Memory B cell (primary cell): ENCODE data around the gene VPS39.

ENCODE experiments used
- ATAC-seq: fragments of 150-1000 bp; cut with Tn5 transposase; 2 replicates; pipeline ENCODE4 v1.10.0; 2021; ENCODE audit warnings: low read depth, mild to moderate bottlenecking, moderate library complexity
- DNase-seq, 2 donors: peaks; one replicate each; pipeline ENCODE4 v3.0.0; 2022; ENCODE audit warnings: low spot score in 2 of 2
- H3K27ac Mint-ChIP-seq: one replicate; pipeline ENCODE4 v1.8.0; 2022; ENCODE audit warnings: mild to moderate bottlenecking, moderate library complexity, mixed read lengths
- H3K27me3 Mint-ChIP-seq: one replicate; pipeline ENCODE4 v1.8.0; 2022; ENCODE audit warnings: mixed read lengths
- H3K36me3 Mint-ChIP-seq: one replicate; pipeline ENCODE4 v1.8.0; 2022; ENCODE audit warnings: mild to moderate bottlenecking, mixed read lengths
- H3K4me1 Mint-ChIP-seq: one replicate; pipeline ENCODE4 v1.8.0; 2022; ENCODE audit warnings: mixed read lengths
- H3K4me3 Mint-ChIP-seq: one replicate; pipeline ENCODE4 v1.8.0; 2022; ENCODE audit warnings: mild to moderate bottlenecking, moderate library complexity, mixed read lengths
- H3K9me3 Mint-ChIP-seq: one replicate; pipeline ENCODE4 v1.8.0; 2022; ENCODE audit warnings: mixed read lengths

VPS39 gene

GRCh38 chr15:42215913-42216829 lies 8.1 kb upstream of the VPS39 start:
- peaks cover 40% of the 10 kb centered on the region for H3K36me3 Mint-ChIP-seq
- no peak for ATAC-seq

GRCh38 chr15:42214600-42214999 lies 6.5 kb upstream of the VPS39 start:
- H3K27ac Mint-ChIP-seq = no peak overlapping the region
- ATAC-seq (no peak), DNase-seq (no peak)
- no peak overlapping the region for H3K4me3 Mint-ChIP-seq
- peaks cover 39% of the 10 kb centered on the region for H3K36me3 Mint-ChIP-seq
- H3K9me3 Mint-ChIP-seq = no peaks in the 10 kb centered on the region
- peaks cover 14% of the 10 kb centered on the region for H3K4me1 Mint-ChIP-seq
- no peaks in the 10 kb centered on the region for H3K27me3 Mint-ChIP-seq

More at GRCh38 chr15:42215913-42216829, 8.1 kb upstream of the VPS39 start:
- Mint-ChIP-seq H3K4me3 (no peak overlapping the region), H3K27me3 (no peaks in the 10 kb centered on the region), H3K4me1 (peaks cover 23% of the 10 kb centered on the region), H3K9me3 (peaks cover 1% of the 10 kb centered on the region), H3K27ac (no peak overlapping the region)
- no peak for DNase-seq

GRCh38 chr15:42213511-42213910 lies 5.4 kb upstream of the VPS39 start:
- DNase-seq (no peak), ATAC-seq (no peak)
- H3K4me1 Mint-ChIP-seq = peaks cover 5% of the 10 kb centered on the region
- no peaks in the 10 kb centered on the region for H3K27me3 Mint-ChIP-seq
- no peaks in the 10 kb centered on the region for H3K9me3 Mint-ChIP-seq
- no peak overlapping the region for H3K27ac Mint-ChIP-seq
- H3K4me3 Mint-ChIP-seq = no peak overlapping the region
- H3K36me3 Mint-ChIP-seq = peaks cover 30% of the 10 kb centered on the region

DNA sequence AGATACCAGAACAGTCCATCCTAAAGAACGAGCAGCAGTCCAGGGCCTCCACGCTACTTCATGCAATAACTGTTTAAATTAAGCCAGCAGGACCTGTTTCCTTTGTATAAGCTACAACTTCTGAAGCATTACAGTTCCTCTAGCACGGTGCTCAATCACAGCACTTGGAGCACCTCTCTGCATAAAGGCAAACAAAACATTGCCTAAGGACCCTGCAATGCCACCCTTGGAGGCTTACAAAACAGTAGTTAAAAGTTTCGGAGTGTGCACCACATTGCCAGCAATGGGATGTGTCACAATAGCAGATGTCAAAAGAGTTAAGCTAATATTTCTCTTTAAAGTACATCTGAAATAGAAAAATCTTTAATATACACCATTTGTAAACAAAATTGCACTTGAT lies 2.6 kb upstream of the VPS39 start:
- H3K4me3 Mint-ChIP-seq = no peak overlapping the region
- DNase-seq = no peak
- no peaks in the 10 kb centered on the region for H3K27me3 Mint-ChIP-seq
- peaks cover 21% of the 10 kb centered on the region for H3K36me3 Mint-ChIP-seq
- H3K9me3 Mint-ChIP-seq = no peaks in the 10 kb centered on the region
- no peak for ATAC-seq
- no peak overlapping the region for H3K27ac Mint-ChIP-seq
- peaks cover 22% of the 10 kb centered on the region for H3K4me1 Mint-ChIP-seq

DNA sequence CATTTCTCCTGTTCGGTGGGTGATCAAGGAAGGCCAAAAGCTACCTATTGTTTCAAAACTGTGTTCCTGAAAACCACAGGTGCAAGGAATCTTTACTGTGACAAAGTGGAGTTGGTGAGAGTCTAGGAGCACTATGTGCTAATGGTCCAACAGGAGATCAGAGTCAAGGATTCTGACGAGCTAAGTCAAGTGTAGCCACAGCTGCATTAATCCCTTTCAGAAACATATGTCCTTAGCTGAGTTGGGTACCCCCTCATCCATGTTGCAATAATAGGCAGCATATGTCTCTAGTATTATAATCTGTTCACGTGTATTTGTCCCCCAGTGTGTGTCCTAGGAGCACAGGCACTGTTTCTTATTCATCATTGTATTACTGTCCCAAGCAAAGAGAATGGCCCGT lies 1.7 kb downstream of the VPS39 start:
- no peaks in the 10 kb centered on the region for H3K9me3 Mint-ChIP-seq
- H3K27ac Mint-ChIP-seq = peak overlapping the region; percentile 97
- peaks cover 14% of the 10 kb centered on the region for H3K36me3 Mint-ChIP-seq
- H3K27me3 Mint-ChIP-seq = no peaks in the 10 kb centered on the region
- ATAC-seq = no peak
- no peak for DNase-seq
- peak overlapping the region; percentile 56 for H3K4me3 Mint-ChIP-seq
- peaks cover 30% of the 10 kb centered on the region for H3K4me1 Mint-ChIP-seq

DNA sequence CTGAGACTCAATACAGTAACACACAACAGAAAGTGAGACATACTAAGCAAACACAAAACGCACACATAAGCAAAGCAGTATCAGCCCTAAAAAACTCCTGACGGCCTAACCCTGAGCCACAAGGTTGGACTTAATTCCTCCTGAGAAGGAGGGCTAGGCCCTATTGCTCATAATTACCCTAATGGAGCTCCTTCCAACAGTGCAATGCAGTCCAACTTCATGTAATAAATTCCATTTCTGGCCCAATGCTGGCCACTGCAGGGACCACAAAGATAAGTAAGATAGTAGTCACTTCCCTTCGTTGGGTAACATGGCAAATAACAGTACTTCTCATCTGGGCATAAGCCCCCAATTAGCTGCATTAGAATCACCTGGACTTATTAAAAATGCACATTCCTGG lies 4.2 kb downstream of the VPS39 start:
- peaks cover 33% of the 10 kb centered on the region for H3K4me1 Mint-ChIP-seq
- H3K27me3 Mint-ChIP-seq = no peaks in the 10 kb centered on the region
- H3K9me3 Mint-ChIP-seq = no peaks in the 10 kb centered on the region
- no peak overlapping the region for H3K4me3 Mint-ChIP-seq
- H3K27ac Mint-ChIP-seq = no peak overlapping the region
- peaks cover 17% of the 10 kb centered on the region for H3K36me3 Mint-ChIP-seq
- ATAC-seq (no peak), DNase-seq (no peak)

GRCh38 chr15:42202653-42203052 lies 5.5 kb downstream of the VPS39 start:
- Mint-ChIP-seq H3K36me3 (peaks cover 18% of the 10 kb centered on the region), H3K4me3 (no peak overlapping the region), H3K9me3 (no peaks in the 10 kb centered on the region), H3K4me1 (peaks cover 28% of the 10 kb centered on the region), H3K27me3 (no peaks in the 10 kb centered on the region), H3K27ac (no peak overlapping the region)
- DNase-seq = no peak
- no peak for ATAC-seq

GRCh38 chr15:42201801-42202200 lies 6.3 kb downstream of the VPS39 start:
- H3K4me3 Mint-ChIP-seq = no peak overlapping the region
- no peaks in the 10 kb centered on the region for H3K27me3 Mint-ChIP-seq
- H3K27ac Mint-ChIP-seq = no peak overlapping the region
- H3K36me3 Mint-ChIP-seq = peaks cover 23% of the 10 kb centered on the region
- no peak for ATAC-seq
- peaks cover 21% of the 10 kb centered on the region for H3K4me1 Mint-ChIP-seq
- no peak for DNase-seq
- no peaks in the 10 kb centered on the region for H3K9me3 Mint-ChIP-seq

- no peak overlapping the region for H3K27ac Mint-ChIP-seq
- ATAC-seq (no peak), DNase-seq (no peak)
- peaks cover 30% of the 10 kb centered on the region for H3K36me3 Mint-ChIP-seq
- H3K4me1 Mint-ChIP-seq = peaks cover 5% of the 10 kb centered on the region
- H3K27me3 Mint-ChIP-seq = no peaks in the 10 kb centered on the region
- peaks cover 2% of the 10 kb centered on the region for H3K9me3 Mint-ChIP-seq
- H3K4me3 Mint-ChIP-seq = no peak overlapping the region
These were observed 9.0 kb downstream of the VPS39 start for GRCh38 chr15:42199126-42199525.

DNA sequence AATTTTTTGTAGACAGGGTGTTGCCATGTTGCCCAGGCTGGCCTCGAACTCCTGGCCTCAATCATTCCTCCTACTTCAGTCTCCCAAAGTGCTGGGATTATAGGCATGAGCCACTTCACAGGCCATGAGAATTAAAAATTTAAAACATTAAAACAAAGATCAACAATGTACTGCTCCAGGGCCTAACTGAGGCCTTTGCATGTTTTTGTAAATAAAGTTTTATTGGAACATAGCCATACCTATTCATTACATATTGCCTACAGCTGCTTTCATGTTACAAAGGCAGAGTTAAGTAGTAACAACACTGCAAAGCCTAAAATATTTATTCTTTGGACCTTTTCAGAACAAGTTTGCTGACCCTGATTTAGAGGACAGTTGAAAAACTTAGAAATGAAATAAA lies 9.6 kb downstream of the VPS39 start:
- Mint-ChIP-seq H3K4me3 (no peak overlapping the region), H3K27ac (no peak overlapping the region), H3K27me3 (no peaks in the 10 kb centered on the region), H3K4me1 (peaks cover 5% of the 10 kb centered on the region), H3K36me3 (peaks cover 30% of the 10 kb centered on the region), H3K9me3 (peaks cover 2% of the 10 kb centered on the region)
- no peak for ATAC-seq
- no peak for DNase-seq

DNA sequence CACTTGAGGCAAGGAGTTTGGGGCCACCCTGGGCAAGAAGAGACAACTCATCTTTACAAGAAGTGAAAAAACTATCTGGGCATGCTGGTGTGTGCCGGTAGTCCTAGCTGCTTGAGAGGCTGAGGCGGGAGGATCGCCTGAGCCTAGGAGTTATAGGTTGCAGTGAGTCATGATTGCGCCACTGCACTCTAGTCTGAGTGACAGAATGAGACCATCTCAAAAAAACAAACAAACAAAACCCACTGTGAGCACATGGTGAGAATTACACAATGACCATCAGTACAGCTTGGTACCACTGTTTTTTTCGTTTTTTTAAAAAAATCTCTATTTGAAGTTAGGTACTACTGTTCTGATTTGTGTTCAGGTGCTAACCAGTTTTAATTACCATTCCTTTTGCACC lies 13.6 kb downstream of the VPS39 start:
- H3K9me3 Mint-ChIP-seq = peaks cover 2% of the 10 kb centered on the region
- peaks cover 40% of the 10 kb centered on the region for H3K36me3 Mint-ChIP-seq
- H3K27me3 Mint-ChIP-seq = no peaks in the 10 kb centered on the region
- no peak for ATAC-seq
- no peak overlapping the region for H3K27ac Mint-ChIP-seq
- peaks cover 12% of the 10 kb centered on the region for H3K4me1 Mint-ChIP-seq
- no peak for DNase-seq
- no peak overlapping the region for H3K4me3 Mint-ChIP-seq

DNA sequence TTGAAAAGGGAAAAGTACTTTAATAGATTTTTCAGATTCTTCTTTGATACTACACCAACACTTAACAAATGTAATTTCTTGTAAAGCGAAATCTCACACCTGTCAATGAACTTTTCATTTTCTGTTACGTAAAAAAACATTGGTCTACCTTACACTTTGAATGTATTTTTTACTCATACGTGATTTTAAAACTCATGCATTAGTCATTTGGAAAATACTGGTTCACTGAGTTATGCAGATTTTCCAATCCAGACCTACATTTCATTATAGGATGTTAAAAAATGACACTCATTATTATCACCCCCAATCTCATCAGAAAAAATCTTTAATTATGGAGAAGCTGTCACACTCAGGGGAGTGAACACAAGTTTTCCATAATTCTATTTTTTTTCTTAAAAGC lies 14.7 kb downstream of the VPS39 start:
- no peak overlapping the region for H3K4me3 Mint-ChIP-seq
- ATAC-seq = no peak
- H3K4me1 Mint-ChIP-seq = peaks cover 12% of the 10 kb centered on the region
- H3K9me3 Mint-ChIP-seq = peaks cover 2% of the 10 kb centered on the region
- H3K36me3 Mint-ChIP-seq = peaks cover 42% of the 10 kb centered on the region
- H3K27ac Mint-ChIP-seq = no peak overlapping the region
- H3K27me3 Mint-ChIP-seq = no peaks in the 10 kb centered on the region
- DNase-seq = no peak

DNA sequence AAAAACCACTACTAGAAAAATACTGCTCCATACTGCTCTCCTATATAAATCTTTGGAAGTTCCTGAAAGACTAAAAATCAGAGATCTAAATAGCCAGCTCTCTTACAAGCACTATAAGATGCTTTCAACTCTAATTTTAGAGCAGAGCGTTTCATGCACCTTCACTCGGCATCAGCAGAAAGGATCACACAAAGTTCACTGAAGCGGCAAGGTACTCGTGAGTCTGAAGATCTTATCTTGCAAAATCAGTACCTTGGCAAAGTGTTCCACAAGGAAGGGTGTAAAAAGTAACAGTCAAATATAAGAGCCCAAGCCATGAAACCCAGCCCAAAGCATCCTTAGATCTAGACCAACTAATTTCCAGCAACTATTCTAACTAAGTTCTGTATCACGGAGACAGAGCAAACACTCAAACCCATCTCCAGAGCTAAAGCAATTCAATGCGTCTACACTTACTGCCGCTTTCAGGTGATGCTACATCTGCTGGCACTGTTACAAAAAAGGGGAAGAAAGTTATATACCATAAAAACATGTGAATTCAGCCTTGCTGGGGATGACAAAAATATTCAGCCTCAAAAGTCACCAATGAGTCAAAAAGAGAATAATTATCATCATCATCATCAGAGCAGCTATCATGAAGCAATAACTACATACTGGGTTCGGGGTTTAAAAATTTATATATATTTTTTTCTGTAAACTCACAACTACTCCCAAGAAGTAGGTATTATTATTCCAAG lies 16.3 kb downstream of the VPS39 start:
- H3K27me3 Mint-ChIP-seq = no peaks in the 10 kb centered on the region
- ATAC-seq (peak; percentile 73), DNase-seq (no peak)
- peaks cover 41% of the 10 kb centered on the region for H3K36me3 Mint-ChIP-seq
- H3K9me3 Mint-ChIP-seq = peaks cover 2% of the 10 kb centered on the region
- H3K4me3 Mint-ChIP-seq = peak overlapping the region; percentile 35
- peak overlapping the region; percentile 89 for H3K27ac Mint-ChIP-seq
- H3K4me1 Mint-ChIP-seq = peaks cover 12% of the 10 kb centered on the region

- H3K36me3 Mint-ChIP-seq = peaks cover 39% of the 10 kb centered on the region
- peaks cover 12% of the 10 kb centered on the region for H3K4me1 Mint-ChIP-seq
- no peak overlapping the region for H3K4me3 Mint-ChIP-seq
- ATAC-seq = no peak
- no peak overlapping the region for H3K27ac Mint-ChIP-seq
- no peak for DNase-seq
- H3K9me3 Mint-ChIP-seq = no peaks in the 10 kb centered on the region
- no peaks in the 10 kb centered on the region for H3K27me3 Mint-ChIP-seq
These were observed 17.7 kb downstream of the VPS39 start for GRCh38 chr15:42190370-42190769.
